NCI-H524 (cell line): ENCODE results near the gene CCDC183.
"Not testable (repeated sequence)": the region's sequence is repeated elsewhere in the genome, so short reads cannot be mapped to it uniquely, and the experiment has no call there.

ENCODE experiments used
- DNase-seq, 2 experiments: peaks; one replicate each; lab custom pipeline; 2025; lab: John Stamatoyannopoulos, UW

CCDC183 gene

GRCh38 chr9:136760834-136761544 is 35.1 kb upstream of the CCDC183 start:
- peak; percentile 59 to 72 for DNase-seq

- no peak for DNase-seq
Measured at GRCh38 chr9:136761545-136761981, 34.6 kb upstream of the CCDC183 start.

- no peak for DNase-seq
Measured at GRCh38 chr9:136762221-136762691, 33.9 kb upstream of the CCDC183 start.

DNA sequence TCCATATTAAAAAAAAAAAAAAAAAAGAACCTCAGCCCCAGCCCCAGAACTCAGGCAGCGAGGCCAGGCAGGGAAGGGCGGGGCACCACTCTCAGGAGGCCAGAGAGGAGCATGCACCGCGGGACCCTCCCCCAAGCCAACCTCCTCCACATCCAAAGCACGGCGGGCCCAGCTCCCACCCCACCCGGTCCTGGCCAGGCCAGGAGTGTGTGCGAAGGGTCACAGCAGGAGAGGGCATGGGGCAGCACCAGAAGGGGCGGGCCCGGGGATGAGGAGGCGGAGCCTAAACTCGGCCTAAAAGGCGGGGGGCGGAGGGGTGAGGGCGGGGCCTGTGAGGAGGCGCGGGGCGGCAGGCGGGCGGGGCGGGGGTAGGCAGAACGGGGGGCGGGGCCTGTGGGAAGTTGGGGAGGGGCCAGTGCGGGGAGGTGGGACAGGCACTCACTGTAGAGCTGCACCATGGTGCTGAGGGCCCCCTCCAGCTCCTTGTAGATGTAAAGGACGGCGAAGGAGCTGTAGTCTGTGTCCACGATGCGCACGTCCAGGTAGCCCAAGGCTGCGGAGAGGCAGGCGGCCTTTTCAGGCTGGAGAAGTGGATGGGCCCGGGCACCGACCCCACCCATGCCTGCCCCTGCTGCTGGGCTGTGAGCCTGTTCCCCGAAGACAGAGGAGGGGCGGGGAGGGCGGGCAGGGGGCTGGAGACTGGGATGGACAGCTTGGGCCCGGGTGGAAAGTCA is 33.1 kb upstream of the CCDC183 start:
- DNase-seq, result no peak

- DNase-seq, result no peak
Measured at GRCh38 chr9:136763649-136764035, 32.5 kb upstream of the CCDC183 start.

DNA sequence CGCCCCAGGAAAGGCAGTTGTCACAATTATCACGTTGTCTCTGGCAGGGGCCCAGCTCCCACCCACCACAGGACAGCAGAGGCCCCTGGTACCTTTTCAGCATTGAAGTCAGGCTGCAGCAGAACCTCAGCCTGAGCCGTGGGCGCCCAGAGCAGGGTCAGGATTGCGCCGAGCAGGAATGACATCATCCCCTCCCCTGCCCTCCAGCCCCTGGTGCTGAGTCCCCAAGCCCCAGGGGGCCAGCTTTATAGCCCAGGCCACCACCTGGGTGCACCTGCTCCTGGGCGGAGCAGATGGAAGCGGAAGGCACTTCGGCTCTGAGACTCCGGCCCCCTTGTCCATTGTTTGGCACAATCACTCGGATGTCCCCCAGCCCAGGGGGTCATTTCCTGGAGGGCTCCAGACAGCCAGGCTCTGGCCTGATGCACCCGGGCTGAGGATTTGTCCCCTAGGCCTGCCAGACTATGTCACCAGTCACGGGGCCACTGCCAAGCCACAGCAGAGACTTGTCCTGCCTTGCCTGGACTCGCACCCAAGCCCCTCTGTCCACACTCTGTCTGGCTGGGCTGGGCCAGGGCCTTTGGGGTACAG is 31.7 kb upstream of the CCDC183 start, which contains the start of gene LCN15:
Gene LCN15 (minus strand): TSS at position 218 of the 591 bp plus-strand sequence. CDS start 30 bp downstream, at position 188.
- DNase-seq, result no peak

DNA sequence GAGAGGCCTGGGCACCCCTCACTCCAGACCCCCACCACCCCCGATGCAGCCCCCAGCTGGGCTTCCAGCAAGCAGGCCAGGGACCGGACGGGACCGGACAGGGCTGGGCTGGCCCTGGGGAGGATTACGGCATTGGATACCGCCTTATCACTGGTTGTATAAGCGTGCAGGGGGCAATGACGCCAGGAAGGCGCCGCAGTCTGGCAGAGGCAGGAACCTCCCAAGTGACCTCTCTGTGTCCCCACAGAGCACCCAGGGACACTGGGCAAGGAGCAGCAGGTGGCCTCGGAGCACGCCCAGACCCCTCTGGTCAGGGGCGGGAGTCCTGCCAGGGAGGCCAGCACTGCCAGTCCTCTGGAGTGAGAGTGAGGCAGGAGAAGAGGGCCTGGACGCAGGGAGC is 31.1 kb upstream of the CCDC183 start:
- DNase-seq, result no peak

DNA sequence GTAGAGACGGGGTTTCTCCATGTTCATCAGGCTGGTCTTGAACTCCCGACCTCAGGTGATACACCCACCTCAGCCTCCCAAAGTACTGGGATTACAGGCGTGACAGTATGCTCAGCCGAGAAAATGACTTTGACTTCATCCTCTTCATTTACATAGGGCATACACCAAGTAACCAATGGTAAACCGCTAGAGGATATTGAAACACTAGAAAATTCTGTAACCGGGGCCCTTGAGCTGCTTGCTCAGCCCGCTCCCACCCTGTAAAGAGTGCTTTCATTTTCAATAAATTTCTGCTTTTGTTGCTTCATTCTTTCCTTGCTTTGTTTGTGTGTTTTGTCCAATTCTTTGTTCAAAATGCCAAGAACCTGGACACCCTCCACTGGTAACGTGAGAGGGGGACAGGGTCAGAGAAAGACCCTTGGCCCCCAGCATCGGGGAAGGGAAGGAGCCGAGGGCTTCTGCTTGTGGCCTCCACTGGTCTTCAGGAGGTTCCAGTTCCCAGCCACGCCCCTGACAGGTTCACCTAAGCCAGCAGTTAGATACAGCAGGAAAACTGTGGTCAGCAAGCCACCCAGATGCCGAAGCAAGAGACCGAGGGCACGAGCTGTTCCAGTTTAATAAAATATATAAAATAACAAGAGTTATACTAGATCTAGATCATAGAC is 30.3 kb upstream of the CCDC183 start:
- DNase-seq, result not testable (repeated sequence)

DNA sequence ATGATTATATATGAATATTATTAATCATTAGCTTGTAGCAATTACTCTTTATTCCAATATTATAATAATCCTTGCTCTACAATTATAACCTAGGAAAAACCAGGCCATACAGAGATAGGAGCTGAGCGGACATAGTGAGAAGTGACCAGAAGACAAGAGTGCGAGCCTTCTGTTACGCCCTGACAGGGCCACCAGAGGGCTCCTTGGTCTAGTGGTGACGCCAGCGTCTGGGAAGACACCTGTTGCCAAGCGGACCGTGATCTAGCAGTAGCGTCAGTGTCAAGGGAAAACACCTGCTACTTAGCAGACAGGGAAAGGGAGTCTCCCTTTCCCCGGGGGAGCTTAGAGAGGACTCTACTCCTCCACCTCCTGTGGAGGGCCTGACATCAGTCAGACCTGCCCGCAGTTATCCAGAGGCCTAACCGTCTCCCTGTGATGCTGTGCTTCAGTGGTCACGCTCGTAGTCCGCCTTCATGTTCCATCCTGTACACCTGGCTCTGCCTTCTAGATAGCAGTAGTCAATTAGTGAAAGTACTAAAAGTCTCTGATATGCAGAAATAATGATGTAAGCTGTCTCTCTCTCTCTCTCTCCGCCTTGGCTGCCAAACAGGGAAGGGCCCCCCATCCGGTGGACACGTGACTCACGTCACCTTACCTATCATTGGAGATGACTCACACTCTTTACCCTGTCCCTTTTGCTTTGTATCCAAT is 29.6 kb upstream of the CCDC183 start:
- DNase-seq, result peak; percentile 56 to 77

DNA sequence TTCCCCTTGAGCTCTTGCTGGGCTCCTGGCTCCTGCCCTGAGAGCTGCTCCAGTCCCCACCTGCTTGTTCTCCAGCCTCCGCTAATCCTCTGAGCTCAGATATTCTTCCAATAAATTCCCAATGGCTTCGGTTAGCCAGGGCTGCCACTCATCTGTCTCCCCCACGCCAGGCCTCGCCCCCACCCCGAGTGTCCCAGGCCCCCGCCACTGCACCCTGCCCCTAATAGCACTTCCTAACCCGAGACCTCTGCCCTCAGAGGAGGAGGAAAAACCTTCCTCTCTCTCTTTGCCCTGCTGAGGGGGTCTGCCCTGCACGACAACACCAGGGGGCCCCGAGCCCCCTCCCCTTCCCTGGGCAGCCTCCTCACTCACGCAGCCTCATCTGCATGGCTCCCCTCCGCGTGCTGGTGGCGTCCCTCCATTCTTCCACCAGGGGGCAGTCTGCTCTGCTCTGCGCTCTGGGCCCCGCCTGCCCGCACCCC is 26.4 kb upstream of the CCDC183 start:
- peak in 1 of 2 experiments; percentile 43 for DNase-seq

GRCh38 chr9:136771907-136772415 is 24.2 kb upstream of the CCDC183 start:
- no peak for DNase-seq

GRCh38 chr9:136773386-136774044 is 22.6 kb upstream of the CCDC183 start:
- peak in 1 of 2 experiments; percentile 49 for DNase-seq

DNA sequence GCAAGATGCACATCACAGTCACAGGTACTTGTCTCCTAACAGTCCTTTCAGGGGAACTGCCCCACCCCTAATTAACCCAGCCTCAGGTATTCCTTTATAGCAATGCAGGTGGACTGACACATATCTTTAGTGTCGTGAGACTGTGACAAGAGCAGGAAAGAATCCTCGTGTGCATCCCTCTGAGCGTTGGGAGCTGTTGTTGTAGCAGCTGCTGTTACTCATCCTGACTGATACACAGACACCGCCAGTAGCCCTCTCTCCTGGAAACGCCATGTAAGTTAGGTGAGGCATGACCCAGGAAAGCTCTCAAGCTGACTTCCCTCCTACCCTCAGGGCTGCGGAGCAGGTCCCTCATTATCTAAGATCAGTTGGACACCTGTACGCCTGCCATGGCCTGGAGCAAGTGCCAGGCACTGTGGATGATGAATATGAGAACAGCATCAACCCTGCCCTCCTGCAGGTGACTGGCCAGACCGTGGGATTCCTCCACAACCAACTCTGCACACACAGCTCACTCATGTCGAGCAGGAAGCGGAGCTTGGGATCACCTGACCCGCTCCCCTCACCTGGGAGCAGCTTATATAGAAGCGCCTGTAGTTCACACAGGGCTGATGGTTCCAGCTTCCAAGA is 21.6 kb upstream of the CCDC183 start:
- DNase-seq, result no peak

DNA sequence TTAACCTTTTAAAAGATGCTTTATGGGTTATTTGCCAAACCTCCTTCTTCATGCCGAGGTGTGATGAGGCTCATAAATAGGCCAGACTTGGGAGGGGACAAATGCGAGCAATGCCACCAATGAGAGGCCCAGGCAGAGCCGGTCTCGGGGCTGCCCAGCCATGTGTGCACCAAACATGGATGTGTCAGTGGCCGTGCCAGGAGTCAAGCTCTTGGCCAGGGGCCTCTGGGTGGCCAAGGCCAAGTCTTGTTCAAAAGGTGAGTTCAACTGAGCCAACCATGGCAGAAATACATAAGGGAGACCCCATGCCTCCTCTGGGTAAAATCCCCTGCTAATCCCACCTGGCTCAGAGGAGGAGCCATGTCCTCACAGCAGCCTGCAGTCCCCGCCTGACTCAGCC is 20.9 kb upstream of the CCDC183 start:
- DNase-seq, result no peak

GRCh38 chr9:136776947-136777346 is 19.2 kb upstream of the CCDC183 start:
- no peak for DNase-seq

DNA sequence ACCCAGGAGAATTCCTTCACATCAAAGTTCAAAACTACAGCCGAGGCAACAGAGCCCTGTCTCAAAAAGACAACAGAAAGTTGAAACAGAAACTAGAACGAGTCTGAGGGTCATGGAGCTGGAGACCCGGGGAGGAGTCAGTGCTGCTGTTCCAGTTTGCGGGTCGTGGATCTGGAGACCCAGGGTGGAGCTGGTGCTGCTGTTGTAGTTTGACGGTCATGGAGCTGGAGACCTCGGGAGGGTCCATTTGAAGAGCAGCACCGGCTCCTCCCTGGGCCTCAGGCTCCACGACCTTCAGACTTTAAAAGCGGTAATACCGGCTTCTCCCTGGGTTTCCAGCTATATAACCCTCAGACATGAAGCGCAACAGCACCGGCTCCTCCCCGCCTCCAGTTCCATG is 18.8 kb upstream of the CCDC183 start:
- no peak for DNase-seq

- DNase-seq, result no peak
Measured at GRCh38 chr9:136779808-136780207, 16.3 kb upstream of the CCDC183 start.

DNA sequence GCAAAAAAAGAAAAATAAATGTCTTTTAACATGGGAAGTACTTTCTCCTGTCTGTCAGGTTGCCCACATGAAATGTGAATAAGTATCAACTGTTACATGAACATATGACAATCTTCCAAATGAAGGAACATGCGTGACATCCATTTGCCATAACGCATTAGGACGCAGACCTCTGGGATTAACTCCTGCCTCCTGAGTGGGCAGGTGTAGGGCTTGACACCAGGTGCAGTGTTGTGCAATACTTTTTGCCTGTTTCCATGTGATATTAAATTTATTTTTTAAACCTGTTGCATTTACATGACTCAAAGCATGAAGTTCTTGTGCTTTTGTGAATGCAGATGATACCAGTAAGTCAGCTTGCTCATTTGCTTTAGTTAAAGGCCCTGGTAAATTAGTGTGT is 13.7 kb upstream of the CCDC183 start:
- no peak for DNase-seq

DNA sequence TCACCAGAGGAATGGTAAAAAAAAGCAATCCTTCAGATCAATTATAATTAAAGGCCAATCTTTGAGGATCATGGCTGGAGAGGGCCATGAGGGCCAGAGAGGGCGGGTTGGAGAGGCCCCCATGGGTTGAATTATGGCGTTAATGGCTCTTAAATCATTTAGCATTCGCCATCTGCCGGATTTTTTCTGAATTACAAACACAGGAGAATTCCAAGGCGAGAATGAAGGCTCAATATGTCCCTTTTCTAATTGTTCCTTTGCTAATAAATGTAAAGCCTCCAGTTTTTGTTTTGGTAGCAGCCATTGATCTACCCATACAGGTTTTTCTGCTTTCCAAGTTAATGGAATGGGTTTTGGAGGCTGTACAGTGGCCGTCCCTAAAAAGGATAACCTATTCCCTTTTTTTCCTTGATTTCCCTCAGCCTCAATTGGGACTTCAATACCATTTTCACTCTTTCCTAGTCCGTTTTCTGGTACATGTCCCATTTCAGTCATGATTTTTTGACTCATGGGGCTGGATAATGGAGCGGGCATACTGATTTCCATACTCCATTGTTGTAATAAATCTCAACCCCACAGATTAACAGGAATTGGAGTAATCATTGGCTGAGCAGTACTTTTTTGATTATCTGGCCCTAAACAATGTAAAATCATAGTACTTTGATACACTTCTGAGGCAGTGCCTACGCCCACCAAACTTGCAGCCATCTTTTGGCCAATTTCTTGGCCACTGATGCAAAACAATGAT is 11.7 kb upstream of the CCDC183 start:
- DNase-seq, result peak in 1 of 2 experiments; percentile 79

GRCh38 chr9:136784997-136785361 is 11.2 kb upstream of the CCDC183 start:
- no peak for DNase-seq
